Measurements from ENCODE around the gene ESD.

ESD gene

DNA sequence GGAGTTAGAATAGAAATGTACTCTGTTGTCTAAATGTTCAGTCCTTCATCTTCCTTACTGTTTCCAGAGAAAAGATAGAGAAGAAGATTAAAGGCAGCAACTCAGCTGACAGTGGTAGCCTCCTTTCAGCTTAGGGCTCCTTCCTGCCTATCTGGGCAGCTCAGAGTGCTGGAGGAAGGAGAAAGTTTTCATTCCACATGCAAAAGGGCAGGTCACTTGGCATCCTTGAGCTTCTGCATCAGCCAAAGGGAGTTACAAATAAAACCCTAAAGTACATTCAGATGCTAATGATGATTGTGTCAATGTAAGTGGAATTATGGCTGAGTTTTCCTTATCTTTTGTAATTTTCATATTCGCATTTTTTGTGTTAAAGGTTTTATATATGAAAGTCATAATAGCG is 58.9 kb downstream of the ESD start:
- Histone ChIP-seq H3K9me3 (ENCODE audit: insufficient read depth, low read length) (no peaks in the 10 kb centered on the region), H3K79me2 (ENCODE audit: insufficient read depth, low read length) (no peaks in the 10 kb centered on the region), H3K27me3 (ENCODE audit: low read length) (no peaks in the 10 kb centered on the region), H2AFZ (ENCODE audit: low read depth, low read length, severe bottlenecking) (no peak overlapping the region), H4K20me1 (ENCODE audit: low read depth, low read length) (no peaks in the 10 kb centered on the region), H3K9me2 (replicated peaks; ENCODE audit: insufficient read depth, low read length) (no peaks in the 10 kb centered on the region), H3K9ac (ENCODE audit: low read length) (no peak overlapping the region), H3K36me3 (ENCODE audit: low read length) (peaks cover 7% of the 10 kb centered on the region; the same call in 1 of the 2 replicates), H3K4me3 (ENCODE audit: insufficient read depth, low read length, poor library complexity, severe bottlenecking) (no peak overlapping the region), H3F3A (ENCODE audit: insufficient read depth) (no peaks in the 10 kb centered on the region), H3K4me2 (ENCODE audit: low read depth, low read length, poor library complexity, severe bottlenecking) (no peak overlapping the region), H3K27ac (ENCODE audit: low read depth, low read length) (no peak overlapping the region)
- no peak for TF ChIP-seq EZH2phosphoT487 (conservative IDR thresholded peaks at IDR 0.05; ENCODE audit: low read length)
- TF ChIP-seq, protein P1, sequence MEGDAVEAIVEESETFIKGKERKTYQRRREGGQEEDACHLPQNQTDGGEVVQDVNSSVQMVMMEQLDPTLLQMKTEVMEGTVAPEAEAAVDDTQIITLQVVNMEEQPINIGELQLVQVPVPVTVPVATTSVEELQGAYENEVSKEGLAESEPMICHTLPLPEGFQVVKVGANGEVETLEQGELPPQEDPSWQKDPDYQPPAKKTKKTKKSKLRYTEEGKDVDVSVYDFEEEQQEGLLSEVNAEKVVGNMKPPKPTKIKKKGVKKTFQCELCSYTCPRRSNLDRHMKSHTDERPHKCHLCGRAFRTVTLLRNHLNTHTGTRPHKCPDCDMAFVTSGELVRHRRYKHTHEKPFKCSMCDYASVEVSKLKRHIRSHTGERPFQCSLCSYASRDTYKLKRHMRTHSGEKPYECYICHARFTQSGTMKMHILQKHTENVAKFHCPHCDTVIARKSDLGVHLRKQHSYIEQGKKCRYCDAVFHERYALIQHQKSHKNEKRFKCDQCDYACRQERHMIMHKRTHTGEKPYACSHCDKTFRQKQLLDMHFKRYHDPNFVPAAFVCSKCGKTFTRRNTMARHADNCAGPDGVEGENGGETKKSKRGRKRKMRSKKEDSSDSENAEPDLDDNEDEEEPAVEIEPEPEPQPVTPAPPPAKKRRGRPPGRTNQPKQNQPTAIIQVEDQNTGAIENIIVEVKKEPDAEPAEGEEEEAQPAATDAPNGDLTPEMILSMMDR (IDR thresholded peaks at IDR 0.05; ENCODE audit: insufficient read depth, low read length, poor library complexity, severe bottlenecking), result no peak

DNA sequence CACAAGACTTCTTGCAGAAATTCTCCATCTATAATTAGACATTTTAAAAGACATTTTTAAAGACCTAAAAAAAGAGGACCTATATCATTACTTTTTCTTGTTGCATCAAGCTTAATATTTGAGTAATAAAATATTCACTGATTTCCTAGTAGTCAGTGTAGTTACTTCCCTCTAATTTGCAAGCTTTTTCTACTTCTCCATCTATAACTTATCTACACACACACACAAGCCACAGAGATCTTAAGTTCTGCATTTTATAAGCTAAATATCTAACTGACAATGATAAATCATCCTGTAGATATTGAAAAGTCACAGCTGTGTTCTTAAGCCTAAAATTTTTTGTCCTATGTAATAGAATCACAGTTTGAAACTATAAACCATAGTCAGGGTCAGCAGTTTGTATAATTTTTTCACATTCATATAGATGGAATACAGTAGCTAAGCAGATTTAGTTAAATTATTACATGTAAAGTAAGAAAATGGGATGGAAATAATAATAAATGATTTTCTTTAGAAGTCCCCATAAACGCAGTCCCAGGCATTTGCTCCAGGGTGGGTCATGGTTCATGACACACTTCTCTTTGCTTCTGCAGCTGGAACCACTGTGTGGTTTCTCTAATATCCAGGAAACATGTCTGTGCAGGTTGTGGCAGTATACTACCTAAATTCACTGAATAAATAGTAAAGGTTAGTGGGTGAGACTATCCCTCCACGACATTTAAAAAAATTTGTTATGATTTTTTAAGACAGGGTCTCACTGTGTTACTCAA is 60.2 kb downstream of the ESD start:
- TF ChIP-seq, protein P1 (IDR thresholded peaks at IDR 0.05; ENCODE audit: insufficient read depth, low read length, poor library complexity, severe bottlenecking), result no peak
- no peak for TF ChIP-seq EZH2phosphoT487 (conservative IDR thresholded peaks at IDR 0.05; ENCODE audit: low read length)
- H3K4me2 ChIP-seq (ENCODE audit: low read depth, low read length, poor library complexity, severe bottlenecking), result no peak overlapping the region
- H3K27ac ChIP-seq (ENCODE audit: low read depth, low read length), result no peak overlapping the region
- H3K27me3 ChIP-seq (ENCODE audit: low read length), result no peaks in the 10 kb centered on the region
- peaks cover 7% of the 10 kb centered on the region; the same call in 1 of the 2 replicates for H3K36me3 ChIP-seq (ENCODE audit: low read length)
- H3K9me3 ChIP-seq (ENCODE audit: insufficient read depth, low read length), result no peaks in the 10 kb centered on the region
- no peaks in the 10 kb centered on the region for H3F3A ChIP-seq (ENCODE audit: insufficient read depth)
- H3K9me2 ChIP-seq (replicated peaks; ENCODE audit: insufficient read depth, low read length), result no peaks in the 10 kb centered on the region
- no peak overlapping the region for H2AFZ ChIP-seq (ENCODE audit: low read depth, low read length, severe bottlenecking)
- H4K20me1 ChIP-seq (ENCODE audit: low read depth, low read length), result no peaks in the 10 kb centered on the region
- H3K9ac ChIP-seq (ENCODE audit: low read length), result no peak overlapping the region
- H3K79me2 ChIP-seq (ENCODE audit: insufficient read depth, low read length), result no peaks in the 10 kb centered on the region
- H3K4me3 ChIP-seq (ENCODE audit: insufficient read depth, low read length, poor library complexity, severe bottlenecking), result no peak overlapping the region

DNA sequence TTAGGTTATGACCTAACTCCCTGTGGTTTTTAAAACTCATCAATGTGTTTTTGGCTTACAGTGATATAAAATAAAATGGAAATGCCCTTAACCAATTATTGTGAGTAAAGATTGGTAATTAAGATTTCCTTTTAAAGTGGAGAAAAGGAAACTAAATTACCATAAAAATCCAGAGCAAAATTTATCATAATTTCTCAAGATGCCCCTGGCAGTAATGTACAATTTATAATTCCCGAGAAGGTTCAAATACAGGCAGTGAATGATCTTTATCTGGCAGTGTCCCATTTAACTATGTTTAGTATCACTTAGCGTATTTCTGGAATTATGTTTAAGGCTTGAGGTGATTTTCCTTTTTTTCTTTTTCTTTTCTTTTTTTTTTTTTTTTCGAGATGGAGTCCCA is 61.5 kb downstream of the ESD start:
- H3K79me2 ChIP-seq (ENCODE audit: insufficient read depth, low read length), result no peaks in the 10 kb centered on the region
- H3F3A ChIP-seq (ENCODE audit: insufficient read depth), result no peaks in the 10 kb centered on the region
- no peak overlapping the region for H3K4me3 ChIP-seq (ENCODE audit: insufficient read depth, low read length, poor library complexity, severe bottlenecking)
- no peaks in the 10 kb centered on the region for H4K20me1 ChIP-seq (ENCODE audit: low read depth, low read length)
- H2AFZ ChIP-seq (ENCODE audit: low read depth, low read length, severe bottlenecking), result no peak overlapping the region
- H3K9ac ChIP-seq (ENCODE audit: low read length), result no peak overlapping the region
- H3K9me2 ChIP-seq (replicated peaks; ENCODE audit: insufficient read depth, low read length), result no peaks in the 10 kb centered on the region
- no peaks in the 10 kb centered on the region for H3K9me3 ChIP-seq (ENCODE audit: insufficient read depth, low read length)
- no peak overlapping the region for H3K27ac ChIP-seq (ENCODE audit: low read depth, low read length)
- peaks cover 7% of the 10 kb centered on the region; the same call in 1 of the 2 replicates for H3K36me3 ChIP-seq (ENCODE audit: low read length)
- H3K27me3 ChIP-seq (ENCODE audit: low read length), result no peaks in the 10 kb centered on the region
- H3K4me2 ChIP-seq (ENCODE audit: low read depth, low read length, poor library complexity, severe bottlenecking), result no peak overlapping the region
- no peak for TF ChIP-seq EZH2phosphoT487 (conservative IDR thresholded peaks at IDR 0.05; ENCODE audit: low read length)
- TF ChIP-seq, protein P1 (IDR thresholded peaks at IDR 0.05; ENCODE audit: insufficient read depth, low read length, poor library complexity, severe bottlenecking), result no peak

All from SU-DHL-6 (cell line).